ENCODE measurements around the gene ARFGEF3.
"Not testable (repeated sequence)": the region's sequence is repeated elsewhere in the genome, so short reads cannot be mapped to it uniquely, and the experiment has no call there.

The ARFGEF3 gene

GRCh38 chr6:138162955-138163575 lies 1.3 kb downstream of the ARFGEF3 start:
- DNase-seq (ENCODE audit: low read depth), result no peak

DNA sequence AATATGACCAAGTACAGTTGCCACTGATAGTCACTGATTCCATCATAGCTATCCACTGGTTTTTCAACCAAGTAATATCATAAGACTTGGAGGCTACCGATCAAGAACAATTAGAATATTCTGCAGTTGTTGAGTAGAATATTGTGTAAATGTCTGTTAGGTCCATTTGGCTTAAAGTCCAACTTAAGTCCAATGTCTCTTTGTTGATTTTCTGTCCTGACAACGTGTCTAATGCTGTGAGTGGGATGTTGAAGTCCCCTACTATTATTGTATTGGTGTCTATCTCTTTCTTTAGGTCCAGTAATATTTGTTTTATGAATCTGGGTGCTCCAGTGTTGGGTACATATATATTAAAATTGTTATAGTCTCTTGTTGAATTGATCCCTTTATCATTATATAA lies 13.9 kb downstream of the ARFGEF3 start:
- no peak for DNase-seq (ENCODE audit: low read depth)

DNA sequence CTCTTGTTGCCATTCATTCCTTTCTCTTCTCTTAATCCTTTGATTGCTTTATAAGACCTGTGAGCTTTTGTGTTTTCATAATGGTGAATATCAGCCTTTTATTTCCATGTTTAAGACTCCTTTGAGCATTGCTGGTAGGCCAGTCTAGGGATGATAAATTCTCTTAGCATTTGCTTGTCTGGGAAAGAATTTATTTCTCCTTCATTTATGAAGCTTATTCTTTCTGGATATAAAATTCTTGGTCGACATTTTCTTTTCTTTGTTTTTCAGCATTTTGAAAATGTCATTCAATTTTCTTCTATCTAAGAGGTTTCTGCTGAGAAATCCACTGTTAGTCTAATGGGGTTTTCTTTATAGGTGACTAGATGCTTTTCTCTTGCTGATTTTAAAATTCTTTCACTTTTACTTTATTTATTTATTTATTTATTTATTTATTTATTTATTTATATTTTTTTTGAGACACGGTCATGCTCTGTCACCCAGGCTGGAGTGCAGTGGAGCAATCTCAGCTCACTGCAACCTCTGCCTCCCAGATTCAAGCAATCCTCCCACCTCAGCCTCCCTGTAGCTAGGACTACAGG lies 15.0 kb downstream of the ARFGEF3 start:
- no peak for DNase-seq (ENCODE audit: low read depth)

DNA sequence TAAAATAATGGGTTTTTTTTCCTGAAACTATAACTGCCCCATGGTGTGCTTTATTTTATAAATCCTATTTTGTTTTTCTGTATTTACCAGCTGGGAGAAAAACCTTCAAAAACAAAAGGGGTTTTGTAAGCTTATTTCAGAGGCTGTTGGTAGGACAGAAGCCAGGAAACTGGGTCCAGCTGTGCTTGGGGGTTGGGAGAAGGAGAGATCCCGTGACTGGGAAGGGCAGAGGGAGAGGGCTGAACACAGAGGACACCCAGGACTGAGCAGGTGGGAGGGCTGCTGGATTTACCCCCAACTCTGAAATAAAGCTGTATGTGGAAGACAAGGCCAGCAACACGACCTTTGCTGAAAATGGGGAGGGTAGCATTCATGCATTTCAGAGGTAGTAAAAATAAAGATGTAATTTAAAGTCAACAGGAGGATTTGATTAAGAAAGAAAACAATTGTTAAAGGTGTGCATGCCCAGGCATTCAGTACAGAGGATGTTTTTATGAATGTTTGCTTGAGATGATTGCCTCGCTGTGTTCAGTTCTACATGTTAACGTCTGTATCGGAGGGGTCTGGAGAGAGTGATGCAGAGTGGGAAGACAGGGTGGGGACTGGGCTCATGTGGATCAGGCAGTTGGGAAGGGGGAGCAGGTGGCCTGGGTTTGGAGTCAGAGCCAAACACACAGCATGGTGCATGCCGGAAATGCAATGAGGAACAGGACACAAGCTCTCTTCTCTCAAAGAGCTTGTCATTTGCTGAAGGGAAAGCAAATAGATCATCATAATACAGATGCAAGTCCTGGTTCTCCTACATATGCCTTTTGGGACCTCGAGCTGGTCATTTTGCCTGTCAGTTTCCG lies 21.4 kb downstream of the ARFGEF3 start:
- no peak for DNase-seq (ENCODE audit: low read depth)

GRCh38 chr6:138183790-138184134 lies 22.0 kb downstream of the ARFGEF3 start:
- no peak for DNase-seq (ENCODE audit: low read depth)

DNA sequence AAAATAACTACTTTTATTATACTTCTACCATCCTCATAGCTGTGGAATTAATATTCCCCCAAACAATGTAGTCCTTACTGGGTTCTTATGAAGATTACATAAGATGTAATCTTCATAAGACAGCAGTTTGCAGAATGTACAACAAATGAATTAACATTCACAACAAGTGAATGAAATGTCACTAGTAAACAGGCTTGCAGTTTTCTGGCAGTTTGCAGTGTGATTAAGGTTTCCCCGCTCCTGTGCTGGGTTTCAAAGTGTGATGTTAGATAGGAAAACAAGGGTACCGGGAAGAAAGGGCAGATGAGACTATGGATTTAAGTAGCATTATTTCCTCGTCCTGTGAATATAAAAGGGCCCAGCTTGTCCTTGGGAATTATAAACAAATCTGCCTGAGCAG lies 22.5 kb downstream of the ARFGEF3 start:
- DNase-seq (ENCODE audit: low read depth), result no peak

- DNase-seq (ENCODE audit: low read depth), result no peak
Observed at GRCh38 chr6:138187156-138187555, 25.4 kb downstream of the ARFGEF3 start.

- no peak for DNase-seq (ENCODE audit: low read depth)
Observed at GRCh38 chr6:138188278-138188941, 26.7 kb downstream of the ARFGEF3 start.

DNA sequence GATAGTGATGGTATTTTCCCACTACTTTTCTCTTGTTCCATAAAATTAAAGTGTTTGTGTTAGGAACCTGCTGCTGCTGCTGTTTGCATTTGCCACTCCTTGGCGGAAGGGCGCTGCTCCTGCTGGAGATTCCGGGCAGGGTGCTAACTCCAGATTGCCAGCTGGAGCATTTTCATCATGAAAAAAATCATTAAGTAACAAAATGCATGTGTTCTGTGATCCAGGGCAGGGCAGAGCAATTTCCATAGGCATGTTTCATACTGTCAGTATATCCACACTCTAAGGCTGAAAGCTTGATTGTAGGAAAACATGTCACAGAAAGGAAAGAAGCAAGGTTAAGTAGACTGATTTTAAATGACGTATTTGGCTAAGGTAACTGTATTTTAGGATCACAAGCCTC lies 32.5 kb downstream of the ARFGEF3 start:
- DNase-seq (ENCODE audit: low read depth), result no peak

DNA sequence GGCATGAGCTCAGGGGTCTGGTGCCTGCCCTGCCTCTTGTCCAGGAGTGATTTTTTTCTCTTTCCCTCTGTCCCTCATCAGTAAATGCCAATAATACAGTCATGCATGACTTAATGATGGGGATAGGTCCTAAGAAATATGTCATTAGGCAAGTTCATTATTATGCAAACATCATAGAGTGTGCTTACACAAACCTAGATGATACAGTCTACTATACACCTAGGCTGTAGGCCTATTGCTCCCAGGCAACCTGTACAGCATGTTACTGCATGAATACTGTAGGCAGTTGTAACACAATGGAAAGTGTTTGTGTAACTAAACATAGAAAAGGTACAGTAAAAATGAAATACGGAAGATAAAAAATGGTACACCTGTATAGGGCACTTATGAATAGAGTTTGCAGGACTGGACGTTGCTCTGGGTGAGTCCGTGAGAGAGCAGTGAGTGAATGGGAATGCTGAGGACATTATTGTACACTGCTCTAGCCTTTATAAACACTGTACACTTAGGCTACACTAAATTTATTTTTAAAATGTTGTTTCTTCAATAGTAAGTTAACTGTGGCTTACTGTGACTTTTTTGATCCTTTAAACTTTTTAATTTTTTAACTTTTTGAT lies 34.5 kb downstream of the ARFGEF3 start:
- DNase-seq (ENCODE audit: low read depth), result no peak

DNA sequence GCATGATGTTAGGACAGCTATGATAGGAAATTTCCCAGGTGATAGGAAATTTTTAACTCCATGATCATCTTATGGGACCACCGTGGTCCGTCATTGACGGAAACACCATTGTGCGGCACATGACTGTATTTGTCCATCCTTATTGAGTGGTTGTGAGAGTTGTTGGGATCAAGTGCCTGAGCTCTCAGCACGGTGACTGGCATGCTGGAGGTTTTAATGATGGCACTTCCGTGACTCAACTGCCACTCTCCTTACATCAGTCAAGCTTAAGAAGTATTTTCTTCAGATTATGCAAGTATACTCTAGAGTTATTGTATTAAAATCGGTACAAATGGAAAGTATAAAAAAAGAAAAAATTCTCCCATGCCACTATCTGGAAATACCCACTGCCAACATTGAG lies 35.8 kb downstream of the ARFGEF3 start:
- DNase-seq (ENCODE audit: low read depth), result no peak

DNA sequence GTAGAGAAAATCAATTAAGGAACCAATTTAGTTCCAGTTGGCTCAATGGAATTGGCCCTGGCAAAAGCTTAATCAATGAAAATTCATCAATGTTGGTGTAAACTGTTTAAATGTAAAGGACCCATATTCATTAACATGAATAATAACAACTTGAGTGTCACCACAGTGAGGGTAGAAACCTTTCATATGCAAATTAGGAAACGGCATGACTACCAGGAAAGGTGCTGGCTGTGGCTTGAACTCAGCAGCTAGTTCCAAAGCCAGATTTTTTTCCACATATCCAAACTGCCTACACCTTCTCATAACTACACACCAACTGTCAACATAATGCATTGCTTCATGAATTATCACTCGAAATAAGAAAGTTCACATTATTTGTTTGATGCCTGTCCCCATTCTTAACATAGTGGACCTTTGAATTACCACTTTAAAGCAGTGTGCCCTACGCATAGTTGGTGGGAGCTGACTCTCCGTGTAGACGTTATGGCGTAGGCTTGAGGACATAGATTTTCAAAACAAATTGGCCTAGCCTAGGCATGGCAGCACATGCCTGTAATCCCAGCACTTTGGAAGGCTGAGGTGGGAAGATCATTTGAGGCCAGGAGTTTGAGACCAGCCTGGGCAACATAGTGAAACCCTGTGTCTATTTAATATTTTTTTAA lies 36.8 kb downstream of the ARFGEF3 start:
- no peak for DNase-seq (ENCODE audit: low read depth)

GRCh38 chr6:138201836-138202235 lies 40.1 kb downstream of the ARFGEF3 start:
- DNase-seq (ENCODE audit: low read depth), result no peak

- no peak for DNase-seq (ENCODE audit: low read depth)
Observed at GRCh38 chr6:138203315-138203714, 41.6 kb downstream of the ARFGEF3 start.

DNA sequence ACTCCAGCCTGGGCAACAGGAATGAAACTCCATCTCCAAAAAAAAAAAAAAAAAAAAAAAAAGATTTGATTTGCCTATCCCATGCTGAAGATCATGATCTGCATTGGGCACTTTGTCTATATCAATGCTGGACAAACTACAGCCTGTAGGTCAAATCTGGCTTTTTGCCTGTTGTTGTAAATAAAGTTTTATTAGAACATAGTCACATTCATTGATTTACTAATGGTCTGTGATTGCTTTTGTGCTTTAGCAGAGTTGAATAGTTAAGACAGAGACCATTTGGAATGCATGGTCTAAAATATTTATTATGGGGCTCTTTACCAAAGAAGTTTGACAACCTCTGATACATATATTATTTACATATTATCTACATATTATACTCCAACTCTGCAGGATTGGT lies 42.6 kb downstream of the ARFGEF3 start:
- no peak for DNase-seq (ENCODE audit: low read depth)

DNA sequence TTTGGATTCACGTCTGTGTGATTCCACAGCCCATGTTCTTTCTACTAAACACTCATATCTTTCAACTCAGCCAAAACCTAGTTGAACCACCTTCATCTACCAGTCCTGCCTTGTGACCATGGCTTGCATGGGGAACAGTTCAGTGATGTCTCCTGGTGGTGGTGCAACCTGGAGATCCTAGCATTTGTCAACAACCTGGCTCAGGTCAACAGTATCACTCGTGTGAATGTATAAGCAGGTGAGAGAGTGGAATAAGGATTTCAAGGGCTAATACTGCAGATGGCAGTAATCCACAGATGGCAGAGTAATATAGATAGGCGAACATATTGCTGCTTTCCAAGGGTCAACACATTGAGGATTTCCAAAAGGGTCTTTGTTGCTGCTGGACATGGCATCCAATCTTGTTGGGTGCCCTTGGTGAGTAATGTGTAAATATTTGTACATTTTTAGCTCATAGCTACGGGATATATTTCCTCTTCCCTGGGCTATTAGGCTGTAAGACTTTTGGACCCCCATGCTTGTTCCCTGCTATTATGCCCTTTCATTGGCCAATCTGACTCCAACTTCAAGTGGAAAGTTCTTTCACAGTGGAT lies 43.1 kb downstream of the ARFGEF3 start:
- DNase-seq (ENCODE audit: low read depth), result no peak

DNA sequence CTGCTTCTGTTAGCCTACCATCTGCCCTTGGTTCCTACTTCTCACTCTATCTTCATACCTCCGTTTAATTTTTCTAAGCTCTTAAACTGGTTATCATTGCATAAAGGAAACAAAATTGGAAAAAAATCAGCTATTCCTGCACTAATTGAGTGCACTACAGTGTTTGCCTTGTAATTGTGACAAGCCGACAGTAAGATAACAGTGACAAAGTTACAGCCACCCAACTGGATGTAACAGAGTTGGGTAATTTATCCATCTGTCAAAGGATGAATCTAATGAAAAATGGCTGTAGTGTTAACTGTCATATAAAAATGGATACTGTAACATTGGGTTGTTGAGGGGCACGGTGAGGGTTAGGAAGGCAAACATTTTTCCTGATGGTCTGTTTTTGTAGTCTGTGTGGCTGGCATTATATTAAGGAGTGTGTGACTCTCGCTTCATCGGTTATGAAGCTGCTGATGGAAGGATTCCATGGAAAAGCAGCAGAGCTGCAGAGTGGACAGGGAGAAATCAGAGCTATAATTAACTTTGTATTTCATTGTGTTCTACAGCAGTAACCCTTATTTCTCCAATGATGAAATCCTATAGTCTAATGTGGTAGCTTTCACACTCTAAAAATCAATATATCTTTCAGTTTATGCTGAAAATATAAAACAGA lies 43.8 kb downstream of the ARFGEF3 start:
- no peak for DNase-seq (ENCODE audit: low read depth)

GRCh38 chr6:138206862-138207261 lies 45.1 kb downstream of the ARFGEF3 start:
- no peak for DNase-seq (ENCODE audit: low read depth)

- no peak for DNase-seq (ENCODE audit: low read depth)
Observed at GRCh38 chr6:138211048-138211581, 49.4 kb downstream of the ARFGEF3 start.

- no peak for DNase-seq (ENCODE audit: low read depth)
Observed at GRCh38 chr6:138211601-138212000, 49.9 kb downstream of the ARFGEF3 start.

- not testable (repeated sequence) for DNase-seq (ENCODE audit: low read depth)
Observed at GRCh38 chr6:138212530-138212929, 50.8 kb downstream of the ARFGEF3 start.

All from GM04503 (cell line).